GM21529 (cell line): ENCODE measurements around the gene TTC23L.
"Not testable (repeated sequence)": the region's sequence is repeated elsewhere in the genome, so short reads cannot be mapped to it uniquely, and the experiment has no call there.

ENCODE experiments used
- ATAC-seq: cut with Tn5 transposase; IDR thresholded peaks from one replicate; pipeline ENCODE4 v1.9.1; 2021; ENCODE audit not compliant: unreplicated experiment

The TTC23L gene

DNA sequence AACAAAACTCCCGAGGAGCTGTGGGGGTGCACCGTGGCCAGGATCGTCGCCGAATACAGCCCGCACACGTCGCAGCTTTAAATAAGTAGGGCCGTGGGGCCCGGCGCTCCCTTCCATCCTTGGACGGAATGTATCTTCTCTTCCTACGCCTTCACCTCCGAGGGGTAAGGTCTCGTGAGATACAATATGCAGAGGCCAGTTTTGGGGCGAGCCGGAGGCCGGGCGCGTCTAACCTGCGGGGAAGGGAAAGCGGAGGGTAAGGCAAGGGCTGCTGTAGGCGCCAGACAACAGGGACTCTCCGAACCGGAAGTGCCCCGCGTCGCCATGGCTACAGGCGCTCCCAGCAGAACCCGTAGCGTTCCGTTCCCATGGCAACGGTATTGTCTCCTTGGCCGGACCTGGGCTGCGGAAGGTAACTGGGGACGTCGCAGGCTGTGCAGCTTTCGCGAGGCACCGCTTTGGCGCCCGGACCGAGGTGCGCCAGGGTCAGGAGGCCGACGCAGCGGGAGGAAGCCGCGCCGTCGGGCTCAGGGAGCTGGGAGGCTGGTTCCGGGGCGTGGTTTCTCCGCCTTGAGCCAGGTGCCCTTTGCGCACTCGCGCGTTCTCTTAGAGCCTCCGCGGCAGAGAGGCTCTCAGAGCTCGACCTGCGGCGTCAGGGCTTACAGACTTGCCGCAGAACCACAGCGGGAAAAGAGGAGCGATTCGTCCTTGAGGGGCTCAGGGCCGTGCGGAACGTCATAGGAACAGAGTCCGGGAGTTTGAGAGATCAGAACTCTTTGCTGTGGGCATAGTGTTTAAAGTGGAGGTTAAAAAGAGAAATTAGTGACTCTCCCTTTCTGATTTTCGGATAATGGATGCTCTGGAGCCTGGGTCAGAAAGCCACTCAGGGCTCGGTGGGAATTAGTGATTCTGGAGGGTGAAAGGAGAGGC lies at the start of gene TTC23L:
TTC23L (plus strand) TSS at position 380 of the 930 bp plus-strand sequence. CDS start 1,508 bp downstream, outside the sequence.
- ATAC-seq = peak; percentile 97

GRCh38 chr5:34789639-34790038 lies 49.3 kb upstream of the TTC23L start:
- no peak for ATAC-seq

DNA sequence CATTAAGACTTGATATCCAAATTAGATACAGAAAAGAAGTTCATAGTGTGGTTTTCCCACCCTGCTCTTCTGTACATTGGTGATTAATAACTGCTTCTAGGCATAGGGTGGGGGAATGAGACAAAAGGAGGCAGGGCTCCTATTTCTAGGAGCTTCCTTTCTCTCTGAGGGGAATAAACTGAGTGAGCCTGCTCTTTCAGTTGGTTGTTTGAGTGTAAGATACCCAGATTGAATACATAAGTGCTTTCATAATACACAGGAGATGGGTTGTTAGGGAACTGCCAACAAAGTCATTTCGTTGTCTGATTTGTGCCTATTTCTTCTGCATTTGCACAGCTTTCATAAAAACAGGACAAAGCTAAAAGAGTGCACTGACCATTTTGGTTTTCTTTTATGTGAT lies 48.9 kb upstream of the TTC23L start:
- no peak for ATAC-seq

GRCh38 chr5:34791761-34792244 lies 47.2 kb upstream of the TTC23L start:
- no peak for ATAC-seq

DNA sequence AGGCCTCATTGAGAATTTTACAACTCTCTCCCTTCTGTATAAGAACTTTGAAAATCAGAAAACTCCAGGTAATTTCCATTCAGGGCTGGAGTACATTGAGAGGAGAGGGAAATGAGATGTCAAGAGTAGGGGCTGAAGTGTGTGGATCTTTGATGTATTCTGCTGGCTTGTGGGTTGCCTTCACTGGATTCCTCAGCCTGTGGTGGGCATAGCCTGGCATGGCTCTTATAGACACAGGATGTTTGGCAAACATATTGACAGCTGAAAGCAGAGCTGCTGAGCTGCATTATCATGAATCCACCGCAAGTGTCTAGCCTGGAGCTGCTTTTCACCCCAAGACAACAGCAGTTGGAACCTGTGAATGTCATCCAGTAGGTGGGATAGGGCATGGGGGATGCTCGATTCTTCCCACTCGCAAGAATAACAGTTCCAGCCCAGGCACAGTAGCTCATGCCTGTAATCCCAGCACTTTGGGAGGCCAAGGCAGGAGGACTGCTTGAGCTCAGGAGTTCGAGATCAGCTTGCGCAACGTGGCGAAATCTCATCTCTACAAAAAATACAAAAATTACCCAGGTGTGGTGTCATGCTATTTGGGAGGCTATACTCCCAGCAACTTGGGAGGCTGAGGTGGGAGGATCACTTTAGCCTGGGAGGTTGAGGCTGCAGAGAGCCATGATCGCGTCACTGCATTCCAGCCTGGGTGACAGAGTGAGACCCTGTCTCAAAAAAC lies 36.0 kb upstream of the TTC23L start:
- no peak for ATAC-seq

DNA sequence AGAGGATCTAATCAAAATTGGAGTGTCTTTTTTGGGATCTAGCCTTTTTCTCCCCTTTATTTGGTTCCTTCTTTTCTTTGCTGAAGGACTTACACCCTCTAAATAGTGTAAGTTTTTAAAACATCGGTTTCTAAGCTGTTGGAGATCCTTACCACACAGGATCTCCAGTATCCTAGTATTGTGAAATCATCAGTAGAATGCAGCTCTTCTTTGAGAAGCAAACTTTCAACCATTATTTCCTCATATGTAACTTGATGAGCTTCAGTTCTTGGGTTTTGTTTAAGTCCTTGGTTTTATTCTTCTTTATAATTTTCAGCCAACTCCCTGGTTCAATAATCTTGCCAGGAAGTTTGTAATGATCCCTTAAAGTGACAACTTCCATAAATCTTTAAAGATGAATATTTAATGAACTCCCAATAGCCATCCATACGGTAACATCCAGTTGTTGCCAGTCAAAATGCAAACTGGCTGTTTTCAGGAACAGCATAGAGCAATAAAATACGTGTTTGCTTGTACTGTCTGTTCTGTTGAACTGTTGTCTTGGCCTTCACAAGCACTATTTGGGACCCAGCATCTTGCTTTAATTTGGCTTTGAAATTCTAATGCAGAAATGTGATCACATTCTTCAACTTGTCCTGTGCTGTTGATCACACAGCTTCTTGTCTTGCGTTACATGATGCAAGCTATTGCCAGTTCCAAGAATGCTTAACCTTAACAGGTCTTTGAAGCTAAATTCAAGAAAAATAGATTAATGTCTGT lies 34.8 kb upstream of the TTC23L start:
- no peak for ATAC-seq

GRCh38 chr5:34804913-34805312 lies 34.1 kb upstream of the TTC23L start:
- ATAC-seq = no peak

GRCh38 chr5:34806532-34806931 lies 32.4 kb upstream of the TTC23L start:
- ATAC-seq = no peak

GRCh38 chr5:34811706-34812105 lies 27.3 kb upstream of the TTC23L start:
- ATAC-seq = no peak

- ATAC-seq = no peak
Observed at GRCh38 chr5:34813509-34813908, 25.5 kb upstream of the TTC23L start.

DNA sequence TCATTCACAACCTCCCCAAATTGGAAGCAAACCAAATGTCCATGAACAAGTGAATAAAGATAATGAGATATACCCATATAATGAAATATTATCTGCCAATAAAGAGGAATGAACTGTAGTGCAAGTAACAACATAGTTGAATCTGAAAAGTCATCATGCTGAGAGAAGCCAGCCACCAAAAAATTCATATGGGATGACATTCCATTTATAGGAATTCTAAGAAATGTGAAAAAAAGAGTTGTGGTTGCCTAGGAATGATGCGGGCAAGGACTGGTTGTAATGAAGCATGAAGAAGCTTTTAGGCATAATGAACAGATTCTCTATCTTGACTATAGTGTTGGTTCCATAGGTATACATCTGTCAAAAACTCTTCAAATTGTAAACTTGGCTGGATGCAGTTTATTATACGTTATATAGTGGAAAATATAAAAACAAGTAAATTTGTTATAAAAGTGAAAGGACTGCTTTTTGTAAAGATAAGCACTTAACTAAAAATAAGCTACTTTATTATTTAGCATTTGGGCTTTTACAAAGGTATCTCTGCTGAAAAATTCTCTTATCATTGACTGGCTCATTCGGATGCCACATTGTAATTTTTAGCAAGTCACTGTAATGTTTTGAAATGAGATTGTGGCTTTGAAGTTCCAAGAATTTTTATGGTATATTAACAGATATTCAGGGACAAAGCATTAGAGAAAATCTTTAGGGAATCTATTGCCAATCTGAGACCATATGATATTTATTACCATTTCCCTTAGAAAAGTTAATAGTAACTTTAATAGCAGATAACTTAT lies 21.2 kb upstream of the TTC23L start:
- ATAC-seq = no peak

DNA sequence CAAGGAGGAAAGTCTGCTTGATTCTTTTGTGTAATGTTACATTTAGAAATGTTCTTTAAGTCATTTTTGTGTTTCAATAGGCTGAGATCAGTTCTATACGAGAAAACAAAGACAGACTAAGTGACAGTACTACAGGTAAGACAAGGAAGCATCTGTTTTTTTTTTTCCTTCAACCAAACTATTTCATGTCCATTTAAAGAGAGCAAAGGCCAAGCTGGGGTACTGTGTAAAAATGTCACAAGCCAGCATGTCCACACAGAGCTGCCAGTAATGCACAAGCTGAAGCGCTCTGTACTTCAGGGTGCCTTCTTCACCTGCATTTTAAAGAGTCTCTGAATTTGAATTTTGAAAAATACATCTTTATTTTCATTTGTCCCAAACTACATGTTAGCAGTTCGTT lies 20.2 kb upstream of the TTC23L start:
- ATAC-seq = no peak

- ATAC-seq = no peak
Observed at GRCh38 chr5:34820593-34820992, 18.4 kb upstream of the TTC23L start.

GRCh38 chr5:34822956-34823715 lies 15.8 kb upstream of the TTC23L start:
- ATAC-seq = no peak

DNA sequence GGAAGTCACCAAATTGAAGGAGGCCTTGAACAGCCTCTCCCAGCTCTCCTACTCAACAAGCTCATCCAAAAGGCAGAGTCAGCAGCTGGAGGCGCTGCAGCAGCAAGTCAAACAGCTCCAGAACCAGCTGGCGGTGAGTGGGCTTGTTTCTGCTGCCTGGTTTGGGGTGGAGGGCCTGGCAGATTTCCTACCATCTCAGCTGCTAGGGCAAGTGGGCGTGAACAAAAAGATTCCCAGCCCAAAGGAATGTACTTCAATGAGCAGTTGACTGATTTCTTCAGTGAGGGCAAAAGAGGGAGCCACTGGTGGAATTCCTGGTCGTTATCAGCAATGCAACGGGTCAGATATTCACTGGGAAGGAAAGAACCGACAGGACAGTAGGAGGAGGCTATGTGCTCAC lies 12.6 kb upstream of the TTC23L start:
- ATAC-seq = no peak

DNA sequence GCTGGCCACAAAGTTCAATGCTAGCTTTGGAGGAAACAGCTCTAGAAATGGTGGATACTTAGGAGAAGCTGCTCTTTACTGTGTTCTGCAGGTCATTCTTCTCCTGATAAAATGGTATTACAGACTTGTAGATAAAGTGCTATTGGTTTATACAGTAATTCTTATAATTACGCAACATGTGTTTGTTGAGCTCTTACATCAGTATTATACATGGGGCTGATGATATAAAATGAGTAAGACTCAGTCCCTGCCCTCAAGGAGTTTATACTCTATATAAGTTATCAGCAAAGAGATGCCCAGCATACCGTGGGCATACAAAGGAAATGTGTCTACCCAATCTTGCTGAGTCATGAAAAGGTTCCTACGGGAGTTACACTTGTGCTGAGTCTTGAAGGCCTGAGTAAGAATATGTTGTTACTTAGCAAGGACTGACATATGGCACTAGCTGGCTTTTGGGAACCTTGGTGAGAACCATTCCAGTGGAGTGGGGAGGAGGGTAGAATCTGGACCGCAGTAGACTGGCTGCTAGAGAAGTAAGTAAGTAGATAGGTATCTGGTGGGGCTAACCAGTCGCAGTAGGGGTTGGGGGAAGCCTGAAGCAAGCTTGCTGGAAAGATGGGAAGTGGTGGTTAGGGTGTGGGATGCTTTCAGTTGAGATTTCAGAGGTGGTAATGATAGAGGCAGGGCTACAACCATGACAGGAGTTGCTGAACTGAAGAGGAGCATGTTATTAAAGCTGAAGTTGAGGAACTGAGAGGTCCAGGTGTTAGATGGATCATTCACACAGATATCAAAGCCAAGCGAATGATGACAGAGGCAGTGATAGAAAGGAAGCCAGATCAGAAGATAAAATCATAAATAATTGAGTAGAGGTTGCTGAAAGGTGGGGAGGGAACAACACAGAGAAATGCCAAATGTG lies 11.1 kb upstream of the TTC23L start:
- no peak for ATAC-seq

DNA sequence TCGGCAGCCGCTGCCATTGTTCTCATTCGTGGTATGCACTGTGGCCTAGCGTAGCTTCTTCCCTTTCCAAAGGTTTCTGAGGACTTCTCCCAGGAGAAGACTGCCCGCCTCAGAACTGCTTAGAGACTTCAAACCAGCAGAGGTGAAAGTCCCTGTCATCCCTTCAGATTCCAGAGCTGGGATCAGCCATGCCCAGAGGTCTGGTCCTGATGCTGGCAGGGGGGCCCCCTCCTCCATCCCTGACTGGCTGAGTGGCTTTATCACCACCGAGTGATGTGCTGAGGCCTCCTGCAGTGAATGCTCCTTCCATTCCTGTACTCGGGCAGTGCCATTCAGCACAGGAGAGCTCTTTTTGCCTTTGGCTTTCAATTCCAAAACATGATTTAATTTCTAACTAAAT lies 8.1 kb upstream of the TTC23L start:
- not testable (repeated sequence) for ATAC-seq

DNA sequence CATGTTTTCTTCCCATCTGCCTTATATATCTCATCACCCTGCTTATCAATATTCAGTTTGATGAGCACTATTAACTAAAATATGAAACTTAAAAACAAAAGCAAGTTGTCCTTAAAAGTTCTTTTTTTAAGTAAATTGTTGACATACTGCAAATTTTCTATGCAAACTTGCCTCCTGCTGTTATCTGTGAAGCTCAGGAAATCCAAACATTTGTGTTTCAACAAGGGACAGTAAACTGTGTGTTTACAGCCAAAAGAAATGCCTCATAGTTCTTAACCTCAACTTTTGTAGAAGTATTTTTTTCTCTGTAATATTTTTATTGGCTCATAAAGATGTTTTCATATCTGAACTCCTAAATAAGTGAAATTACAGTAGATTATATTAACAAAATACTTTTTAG lies 7.7 kb upstream of the TTC23L start:
- no peak for ATAC-seq

DNA sequence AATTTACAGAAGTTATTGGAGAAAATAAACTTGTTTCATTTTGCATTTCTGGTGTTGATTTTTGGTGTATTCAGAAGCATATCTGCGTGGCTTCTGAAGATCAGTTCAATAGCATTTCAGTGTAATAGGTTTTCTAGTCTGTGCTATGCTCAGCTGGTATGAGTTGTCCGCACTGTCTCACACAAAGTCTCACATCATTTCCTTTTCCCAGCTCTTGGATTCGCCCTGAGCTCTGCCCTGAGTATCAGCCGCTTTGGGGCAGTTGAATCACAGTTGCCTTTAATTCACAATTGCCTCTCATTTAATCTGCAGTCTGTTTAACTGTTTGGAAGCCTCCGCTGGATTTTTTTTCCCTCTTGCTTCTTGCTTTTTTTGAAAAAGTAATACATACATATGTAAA lies 6.4 kb upstream of the TTC23L start:
- ATAC-seq = no peak
